ENCODE data around the gene UPK1A.
A peak's percentile ranks its signal among the peaks of the same experiment; 100 is the strongest.

UPK1A gene

DNA sequence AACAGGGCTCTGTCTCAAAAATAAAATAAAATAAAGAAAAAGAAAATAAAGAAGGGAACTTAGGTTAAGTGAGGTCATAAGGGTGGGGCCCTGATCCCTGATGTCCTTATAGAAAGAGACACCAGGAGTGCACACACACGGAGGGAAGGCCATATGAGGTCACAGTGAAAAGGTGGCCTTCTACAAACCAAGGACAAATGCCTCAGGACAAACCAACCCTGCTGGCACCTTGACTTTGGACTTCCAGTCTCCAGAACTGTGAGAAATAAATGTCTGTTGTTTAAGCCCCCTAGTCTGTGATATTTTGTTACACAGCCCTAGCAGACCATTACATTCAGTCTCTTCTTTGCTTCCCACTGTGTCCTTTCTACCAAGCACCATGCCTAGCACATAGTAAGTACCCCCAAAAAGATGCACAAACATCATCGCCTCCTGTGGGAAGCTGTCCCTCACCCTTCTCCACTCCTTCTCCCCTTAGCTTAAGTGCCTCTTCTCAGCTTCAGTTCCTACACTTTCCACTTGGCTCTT lies 29.6 kb downstream of the UPK1A start:
- in situ Hi-C loops (cut with HindIII; ENCODE audit: low sequenced_read_pairs) = no loop called here
- DNase-seq (ENCODE audit: low read depth) = no peak
- no peak for TF ChIP-seq CTCF (IDR thresholded peaks at IDR 0.05; ENCODE audit: low read depth, low read length, missing control alignments)
- H3K4me3 ChIP-seq (ENCODE audit: low read depth, low read length) = no peak overlapping the region

DNA sequence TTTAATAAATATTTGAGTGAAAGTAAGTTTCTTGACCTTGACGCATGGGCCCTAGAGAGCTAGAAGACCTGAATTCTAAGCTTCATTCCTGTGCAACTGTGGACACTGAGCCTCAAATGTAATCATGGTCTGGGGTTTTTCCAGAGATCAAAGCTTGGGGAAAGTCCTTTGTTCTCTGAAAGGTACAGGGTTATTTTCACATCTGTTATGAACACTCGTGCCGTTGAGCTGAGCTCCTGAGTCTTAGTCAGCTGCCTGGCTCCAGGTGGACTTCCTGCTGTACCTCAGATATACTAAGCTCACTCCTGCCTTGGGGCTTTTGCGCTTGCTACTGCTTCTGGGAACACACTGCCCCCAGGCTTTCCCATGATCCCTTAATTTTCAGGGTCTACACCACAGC lies 30.5 kb downstream of the UPK1A start:
- no peak for DNase-seq (ENCODE audit: low read depth)
- TF ChIP-seq CTCF (IDR thresholded peaks at IDR 0.05; ENCODE audit: low read depth, low read length, missing control alignments) = no peak
- in situ Hi-C loops (cut with HindIII; ENCODE audit: low sequenced_read_pairs) = no loop called here
- H3K4me3 ChIP-seq (ENCODE audit: low read depth, low read length) = no peak overlapping the region

- H3K4me3 ChIP-seq (ENCODE audit: low read depth, low read length) = peak overlapping the region; percentile 52
- DNase-seq (ENCODE audit: low read depth) = peak; percentile 95
- no peak for TF ChIP-seq CTCF (IDR thresholded peaks at IDR 0.05; ENCODE audit: low read depth, low read length, missing control alignments)
- in situ Hi-C loops (cut with HindIII; ENCODE audit: low sequenced_read_pairs) = no loop called here
These were observed 36.1 kb downstream of the UPK1A start for GRCh38 chr19:35702223-35703012.

DNA sequence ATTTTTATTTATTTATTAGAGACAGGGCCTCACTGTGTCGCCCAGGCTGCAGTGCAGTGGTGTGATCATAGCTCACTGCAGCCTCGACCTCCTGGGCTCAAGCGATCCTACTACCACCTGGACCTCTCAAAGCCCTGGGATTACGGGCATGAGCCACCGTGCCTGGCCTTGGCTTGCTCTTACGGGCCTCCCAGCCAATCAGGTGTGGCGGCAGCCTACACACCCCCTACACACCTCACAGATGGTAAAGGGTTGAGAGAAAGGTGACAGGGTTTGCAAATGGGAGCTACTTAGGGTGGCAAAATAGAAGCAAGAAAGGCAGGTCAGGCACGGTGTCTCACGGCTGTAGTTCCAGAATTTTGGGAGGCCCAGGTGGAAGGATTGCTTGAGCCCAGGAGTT lies 37.0 kb downstream of the UPK1A start:
- no peak for DNase-seq (ENCODE audit: low read depth)
- no peak overlapping the region for H3K4me3 ChIP-seq (ENCODE audit: low read depth, low read length)
- no peak for TF ChIP-seq CTCF (IDR thresholded peaks at IDR 0.05; ENCODE audit: low read depth, low read length, missing control alignments)
- in situ Hi-C loops (cut with HindIII; ENCODE audit: low sequenced_read_pairs) = no loop called here

GRCh38 chr19:35704218-35704617 lies 37.9 kb downstream of the UPK1A start, which contains the start of gene ZBTB32:
Gene ZBTB32, plus strand, starts transcription at chr19:35704558. Its CDS starts 10,069 bp downstream, at chr19:35714627.
- H3K4me3 ChIP-seq (ENCODE audit: low read depth, low read length) = no peak within 1 kb of the TSS
- DNase-seq (ENCODE audit: low read depth) = no peak
- in situ Hi-C loops (cut with HindIII; ENCODE audit: low sequenced_read_pairs) = no loop called here
- no peak for TF ChIP-seq CTCF (IDR thresholded peaks at IDR 0.05; ENCODE audit: low read depth, low read length, missing control alignments)

GRCh38 chr19:35708391-35708790 lies 42.1 kb downstream of the UPK1A start:
- in situ Hi-C loops (cut with HindIII; ENCODE audit: low sequenced_read_pairs) = no loop called here
- DNase-seq (ENCODE audit: low read depth) = no peak
- no peak overlapping the region for H3K4me3 ChIP-seq (ENCODE audit: low read depth, low read length)
- no peak for TF ChIP-seq CTCF (IDR thresholded peaks at IDR 0.05; ENCODE audit: low read depth, low read length, missing control alignments)

Measured in astrocyte of the cerebellum (primary cell).